ENCODE measurements around the gene BRAP.
"Not testable (repeated sequence)": the region's sequence is repeated elsewhere in the genome, so short reads cannot be mapped to it uniquely, and the experiment has no call there.

BRAP gene

DNA sequence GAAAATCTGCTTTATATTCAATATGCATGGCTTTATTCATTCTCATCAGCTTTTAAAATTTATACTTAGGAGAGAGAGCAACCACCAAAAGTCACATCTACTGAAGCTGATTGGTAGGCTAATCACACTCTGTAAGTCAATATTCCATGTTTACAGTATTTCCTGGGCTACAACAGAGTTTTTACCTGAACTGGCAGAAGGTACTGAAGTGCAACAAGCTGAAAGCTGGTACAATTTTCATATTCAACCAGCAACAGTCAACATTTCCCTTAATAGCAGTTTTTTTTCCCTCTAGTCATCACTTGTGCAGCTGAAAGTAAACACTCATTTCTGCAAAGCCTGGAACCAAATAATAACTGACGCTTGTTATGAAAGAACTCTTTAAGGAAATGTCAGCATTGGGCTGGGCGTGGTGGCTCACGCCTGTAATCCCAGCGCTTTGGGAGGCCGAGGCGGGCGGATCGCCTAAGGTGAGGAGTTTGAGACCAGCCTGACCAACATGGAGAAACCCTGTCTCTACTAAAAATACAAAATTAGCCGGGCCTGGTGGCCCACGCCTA lies 12.9 kb downstream of the BRAP start:
- no peak for DNase-seq

GRCh38 chr12:111664961-111665865 lies 20.5 kb downstream of the BRAP start:
- no peak for DNase-seq

- DNase-seq = no peak
These were observed 21.3 kb downstream of the BRAP start for GRCh38 chr12:111664499-111664898.

- DNase-seq = no peak
These were observed 29.7 kb downstream of the BRAP start for GRCh38 chr12:111656016-111656415.

DNA sequence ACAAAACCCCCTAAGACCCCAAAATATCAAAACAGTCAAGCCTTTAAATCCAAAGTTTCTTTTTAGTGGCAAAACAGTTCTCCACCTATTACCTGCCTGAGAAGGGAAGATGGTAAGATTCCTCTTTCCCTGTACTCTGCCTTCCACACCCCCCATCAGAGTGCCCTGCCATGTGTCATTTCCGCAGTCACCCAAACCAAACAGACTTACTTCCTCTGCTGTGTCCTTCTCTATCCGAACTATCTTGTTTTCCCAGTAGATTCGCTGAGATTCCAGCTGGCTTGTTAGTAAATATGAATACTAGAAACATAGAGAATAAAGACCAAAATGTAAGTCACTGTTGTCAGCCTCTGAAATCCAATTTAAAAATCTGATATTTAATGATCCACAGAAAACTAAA lies 30.4 kb downstream of the BRAP start:
- DNase-seq = no peak

- DNase-seq = no peak
These were observed 32.2 kb downstream of the BRAP start for GRCh38 chr12:111653596-111653995.

DNA sequence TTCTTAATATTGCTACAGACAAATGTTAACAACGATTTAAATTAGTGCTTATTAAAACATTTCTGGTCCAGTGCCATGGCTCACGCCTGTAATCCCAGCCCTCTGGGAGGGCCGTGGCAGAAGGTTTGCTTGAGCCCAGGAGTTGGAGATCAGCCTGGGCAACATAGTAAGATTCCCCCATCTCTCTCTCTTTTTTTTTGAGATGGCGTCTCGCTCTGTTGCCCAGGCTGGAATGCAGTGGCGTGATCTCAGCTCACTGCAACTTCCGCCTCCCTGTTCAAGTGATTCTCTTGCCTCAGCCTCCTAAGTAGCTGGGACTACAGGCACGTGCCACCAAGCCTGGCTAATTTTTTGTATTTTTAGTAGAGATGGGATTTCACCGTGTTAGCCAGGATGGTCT lies 33.2 kb downstream of the BRAP start:
- not testable (repeated sequence) for DNase-seq

DNA sequence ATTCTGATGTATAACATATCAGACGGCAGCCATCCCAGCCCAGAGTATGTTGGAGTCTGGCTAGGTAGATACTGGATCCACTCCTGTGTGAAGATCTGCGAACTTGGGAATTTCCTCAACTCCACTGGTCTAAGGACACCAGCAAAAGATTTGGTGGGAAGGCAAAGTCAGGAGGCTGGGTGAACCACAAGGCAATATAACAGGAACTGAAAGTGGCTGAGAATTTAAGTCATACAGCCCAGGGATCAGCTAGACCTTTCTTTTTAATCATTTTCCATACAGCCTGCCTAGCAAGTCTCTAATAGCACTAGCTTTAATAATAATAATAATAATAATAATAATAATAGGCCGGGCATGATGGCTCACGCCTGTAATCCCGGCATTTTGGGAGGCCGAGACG lies 34.8 kb downstream of the BRAP start:
- DNase-seq = no peak

DNA sequence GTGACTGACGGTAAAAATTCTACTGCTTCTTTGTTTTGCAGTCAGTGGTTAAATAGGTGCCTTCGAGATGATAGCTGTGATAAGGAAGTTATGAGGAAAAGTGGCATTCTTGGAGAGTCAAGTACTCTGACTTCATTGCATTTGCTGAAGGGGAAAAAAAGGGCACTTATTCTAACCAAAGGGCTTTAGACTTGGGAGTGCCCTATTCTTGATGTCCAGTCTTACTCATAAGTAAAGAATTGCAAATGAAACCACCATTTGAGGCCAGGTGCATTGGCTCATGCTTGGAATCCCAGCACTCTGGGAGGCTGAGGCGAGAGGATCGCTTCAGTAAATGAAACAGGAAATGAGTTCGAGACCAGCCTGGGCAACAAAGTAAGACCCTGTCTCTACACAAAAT lies 40.3 kb downstream of the BRAP start:
- no peak for DNase-seq

DNA sequence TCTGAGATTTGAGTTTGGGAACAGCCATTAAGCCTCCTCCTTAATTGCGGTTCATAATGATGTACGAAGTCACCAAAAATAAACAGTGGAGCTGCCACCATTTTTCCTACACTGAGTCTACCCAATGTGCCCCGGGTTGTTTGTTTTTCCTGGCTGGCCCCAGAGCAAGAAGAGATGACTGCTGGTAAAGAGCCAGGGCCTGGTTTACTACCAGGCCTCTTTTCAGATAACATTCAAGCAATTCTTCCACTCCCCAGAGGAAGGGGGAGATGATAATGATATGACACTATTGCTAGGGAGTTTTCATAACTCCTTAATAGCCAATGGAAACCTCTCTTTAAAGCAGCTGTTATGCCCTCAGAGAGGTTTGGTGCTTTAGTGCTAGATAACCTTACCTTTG lies 42.3 kb downstream of the BRAP start:
- DNase-seq = no peak

- DNase-seq = no peak
These were observed 42.9 kb downstream of the BRAP start for GRCh38 chr12:111642681-111643426.

DNA sequence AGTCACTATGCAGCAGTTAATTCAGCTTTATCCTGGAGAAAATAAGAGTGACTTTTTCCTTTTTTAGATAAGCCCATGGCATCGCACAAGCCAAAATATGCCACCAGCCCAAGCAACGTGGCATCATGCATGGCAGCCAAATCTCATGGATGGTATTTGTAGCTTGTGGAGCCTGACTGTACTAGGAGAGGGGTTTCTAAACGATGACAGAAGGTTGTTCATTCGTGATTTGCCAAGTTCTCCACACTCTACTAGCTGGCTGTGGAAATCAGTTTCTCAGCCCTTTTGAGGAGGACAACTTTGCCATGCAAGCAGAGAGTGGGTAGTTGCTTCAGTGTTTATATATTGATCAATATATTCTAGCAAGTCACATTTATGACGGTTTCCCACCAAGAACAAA lies 45.2 kb downstream of the BRAP start:
- DNase-seq = no peak

- DNase-seq = no peak
These were observed 47.2 kb downstream of the BRAP start for GRCh38 chr12:111638556-111638955.

DNA sequence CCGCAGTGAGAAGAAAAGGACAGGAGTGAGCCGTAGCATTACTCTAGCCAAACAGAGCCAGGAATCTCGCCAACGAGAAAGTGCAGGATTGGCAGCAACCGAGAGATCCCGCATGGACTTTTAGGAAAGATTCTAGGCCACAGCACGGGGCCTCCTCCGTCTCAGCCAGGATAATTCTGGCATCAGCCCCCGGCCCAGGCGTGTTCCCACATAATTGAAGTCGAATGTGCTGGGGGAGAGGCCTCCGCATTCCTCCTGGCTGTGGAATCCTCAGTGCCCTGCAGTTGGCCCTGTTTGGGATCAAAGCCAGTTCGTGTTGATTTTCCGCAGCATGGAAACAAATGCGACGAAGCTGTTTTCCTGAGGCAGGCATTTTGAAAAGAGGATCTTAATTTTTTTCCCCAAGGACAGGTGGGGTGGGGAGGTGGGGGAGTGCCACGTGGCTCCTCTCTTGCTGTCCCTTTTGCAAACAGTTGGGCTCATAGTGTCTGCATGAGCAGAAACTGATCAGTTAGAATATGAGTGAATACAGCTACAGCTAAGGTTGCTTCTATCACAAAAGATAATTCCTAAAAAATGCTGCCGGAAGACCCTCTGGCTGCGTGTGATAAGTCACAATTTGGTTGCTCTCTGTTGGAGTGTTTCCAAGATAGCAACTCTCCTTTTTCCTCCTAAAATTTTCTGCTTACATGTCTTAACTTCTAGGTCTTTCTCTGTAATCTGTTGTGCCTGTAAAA lies 49.4 kb downstream of the BRAP start:
- no peak for DNase-seq

DNA sequence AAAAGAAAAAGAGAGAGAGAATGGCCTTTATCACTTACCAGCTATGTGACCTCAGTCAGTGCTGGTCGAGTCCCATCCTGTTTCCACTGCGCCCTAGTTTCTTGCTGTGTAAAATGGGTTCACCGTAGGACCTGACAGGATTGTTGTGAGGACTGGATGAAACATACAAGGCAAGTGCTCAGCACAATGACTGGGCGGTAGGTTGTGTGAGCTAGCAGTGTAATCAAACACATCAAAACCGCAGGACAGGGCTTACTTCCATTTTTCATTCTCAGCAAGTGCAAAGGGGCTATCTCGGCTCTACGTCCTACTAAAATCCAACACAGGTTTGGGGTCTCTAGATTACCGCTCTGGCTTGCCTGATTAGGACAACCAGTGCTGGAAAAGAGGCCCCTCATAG lies 50.2 kb downstream of the BRAP start:
- DNase-seq = no peak

DNA sequence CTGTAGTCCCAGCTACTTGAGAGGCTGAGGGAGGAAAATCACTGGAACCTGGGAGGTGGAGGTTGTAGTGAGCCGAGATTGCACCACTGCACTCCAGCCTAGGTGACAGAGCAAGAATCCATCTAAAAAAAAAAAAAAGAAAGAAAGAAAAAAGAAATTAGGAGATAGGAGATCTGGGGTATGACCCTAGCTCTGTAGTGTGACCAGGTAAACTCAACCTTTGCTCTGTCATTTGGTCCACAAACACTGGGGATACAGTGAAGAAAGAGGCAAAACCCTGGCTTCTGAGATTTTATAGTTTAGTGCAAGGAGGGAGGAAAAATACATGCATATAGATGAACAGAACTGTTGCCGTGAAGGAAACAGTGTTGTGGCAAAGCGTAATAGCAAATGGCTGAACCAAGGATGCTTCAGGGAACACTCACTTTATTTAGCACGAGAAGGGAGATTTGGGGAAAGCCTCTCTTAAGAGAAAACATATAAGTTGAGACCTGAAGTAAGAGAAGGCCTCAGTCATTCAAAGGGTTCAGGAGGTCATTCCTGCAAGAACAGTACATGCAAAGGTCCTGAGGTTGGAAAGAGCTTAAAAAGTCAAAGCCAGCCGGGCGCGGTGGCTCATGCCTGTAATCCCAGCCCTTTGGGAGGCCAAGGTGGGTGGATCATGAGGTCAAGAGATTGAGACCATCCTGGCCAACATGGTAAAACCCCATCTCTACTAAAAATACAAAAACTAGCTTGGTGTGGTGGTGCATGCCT lies 57.1 kb downstream of the BRAP start:
- DNase-seq = no peak

DNA sequence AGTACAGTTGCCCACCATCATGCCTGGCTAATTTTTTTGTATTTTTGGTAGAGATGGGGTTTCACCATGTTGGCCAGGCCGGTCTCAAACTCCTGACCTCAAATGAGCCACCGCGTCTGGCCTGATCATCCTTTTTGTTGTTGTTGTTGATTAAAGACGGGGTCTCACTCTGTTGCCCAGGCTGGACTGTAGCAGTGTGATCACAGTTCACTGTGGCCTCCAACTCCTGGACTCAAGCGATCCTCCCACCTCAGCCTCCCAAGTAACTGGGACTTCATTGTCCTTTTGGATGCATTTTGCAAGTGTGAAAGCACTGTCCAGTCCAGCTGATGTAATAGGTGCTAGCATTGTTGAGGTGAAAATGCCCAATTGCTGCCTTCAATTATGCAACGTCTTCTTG lies 59.5 kb downstream of the BRAP start:
- no peak for DNase-seq

DNA sequence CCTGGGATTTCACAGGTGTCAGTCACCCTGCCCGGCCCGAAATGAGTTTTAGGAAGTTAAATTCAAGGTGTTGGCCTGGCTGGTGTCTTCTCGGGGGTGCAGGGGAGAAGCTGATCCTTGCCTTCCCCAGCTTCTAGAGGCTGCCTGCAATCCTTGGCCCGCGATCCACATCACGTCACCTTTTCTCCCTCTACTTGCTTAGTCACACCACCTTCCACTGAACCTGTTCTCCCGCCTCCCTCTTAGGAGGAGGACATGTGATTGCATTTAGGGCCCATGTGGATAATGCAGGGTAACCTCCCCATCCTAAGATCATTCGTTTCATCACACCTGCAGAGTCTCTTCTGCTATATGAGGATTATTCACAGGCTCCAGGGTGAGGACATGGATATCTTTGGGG lies 61.2 kb downstream of the BRAP start:
- DNase-seq = no peak

GRCh38 chr12:111617841-111618240 lies 67.9 kb downstream of the BRAP start:
- DNase-seq = not testable (repeated sequence)

DNA sequence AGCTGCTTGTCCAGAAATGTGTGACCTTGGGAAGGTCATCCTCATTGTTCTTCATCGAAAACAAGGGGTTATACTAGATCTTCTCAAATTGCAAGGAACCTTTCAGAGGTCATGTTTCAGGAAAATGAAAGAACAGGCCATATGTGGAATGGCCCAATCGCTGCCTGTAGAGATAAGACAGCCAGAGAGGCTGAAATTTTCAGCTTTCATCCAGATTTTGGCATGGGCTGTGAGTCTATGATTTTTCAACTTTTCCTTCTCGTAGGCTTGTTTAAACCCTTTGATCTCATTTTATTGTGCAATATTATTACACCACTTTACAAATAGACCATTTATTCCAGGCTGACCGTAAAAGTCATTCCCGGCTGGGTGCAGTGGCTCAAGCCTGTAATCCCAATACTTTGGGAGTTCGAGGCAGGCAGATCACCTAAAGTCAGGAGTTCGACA lies 69.6 kb downstream of the BRAP start:
- no peak for DNase-seq

DNA sequence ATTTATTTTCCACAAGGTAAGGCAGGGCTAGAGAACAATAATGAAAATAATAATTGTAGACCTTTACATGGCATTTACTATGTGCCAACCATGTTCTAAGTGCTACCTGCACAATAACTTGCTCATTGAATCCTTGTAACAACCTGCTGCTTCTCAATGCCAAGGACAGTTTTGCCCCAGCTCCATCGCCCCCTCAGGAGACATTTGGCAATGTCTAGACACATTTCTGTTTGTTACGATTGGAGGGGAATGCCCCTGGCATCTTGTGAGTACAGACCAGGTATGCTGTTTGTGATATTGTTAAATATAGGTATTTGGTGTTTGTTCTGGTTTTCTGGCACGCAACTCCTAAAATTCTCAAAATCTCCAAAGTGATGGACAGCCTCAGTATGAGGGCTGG lies 78.5 kb downstream of the BRAP start:
- DNase-seq = no peak

DNA sequence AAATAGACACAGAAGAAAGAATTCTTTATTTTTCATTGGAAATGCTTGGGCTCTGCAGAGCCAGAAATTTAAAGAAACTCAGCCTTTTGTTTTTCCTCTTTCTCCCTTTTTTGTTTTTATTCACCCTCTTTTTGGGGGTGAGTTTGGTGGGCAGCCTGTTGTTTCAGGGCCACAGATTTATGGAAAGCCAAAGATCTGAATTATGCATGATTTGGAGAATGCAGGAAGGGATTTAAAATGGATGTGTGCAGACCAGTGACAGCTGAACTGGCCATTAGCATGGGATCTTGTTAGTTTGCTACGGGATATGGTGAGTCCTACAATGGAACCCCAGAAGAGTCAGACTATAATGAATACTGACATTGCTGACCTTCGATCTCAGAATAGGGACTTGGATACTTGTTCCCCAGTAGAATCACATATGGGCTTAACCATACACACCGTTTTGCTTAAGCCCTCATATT lies 79.0 kb downstream of the BRAP start:
- DNase-seq = no peak
